Measurements from ENCODE around the gene IQCE.
"Not testable (repeated sequence)": the region's sequence is repeated elsewhere in the genome, so short reads cannot be mapped to it uniquely, and the experiment has no call there.

IQCE gene

DNA sequence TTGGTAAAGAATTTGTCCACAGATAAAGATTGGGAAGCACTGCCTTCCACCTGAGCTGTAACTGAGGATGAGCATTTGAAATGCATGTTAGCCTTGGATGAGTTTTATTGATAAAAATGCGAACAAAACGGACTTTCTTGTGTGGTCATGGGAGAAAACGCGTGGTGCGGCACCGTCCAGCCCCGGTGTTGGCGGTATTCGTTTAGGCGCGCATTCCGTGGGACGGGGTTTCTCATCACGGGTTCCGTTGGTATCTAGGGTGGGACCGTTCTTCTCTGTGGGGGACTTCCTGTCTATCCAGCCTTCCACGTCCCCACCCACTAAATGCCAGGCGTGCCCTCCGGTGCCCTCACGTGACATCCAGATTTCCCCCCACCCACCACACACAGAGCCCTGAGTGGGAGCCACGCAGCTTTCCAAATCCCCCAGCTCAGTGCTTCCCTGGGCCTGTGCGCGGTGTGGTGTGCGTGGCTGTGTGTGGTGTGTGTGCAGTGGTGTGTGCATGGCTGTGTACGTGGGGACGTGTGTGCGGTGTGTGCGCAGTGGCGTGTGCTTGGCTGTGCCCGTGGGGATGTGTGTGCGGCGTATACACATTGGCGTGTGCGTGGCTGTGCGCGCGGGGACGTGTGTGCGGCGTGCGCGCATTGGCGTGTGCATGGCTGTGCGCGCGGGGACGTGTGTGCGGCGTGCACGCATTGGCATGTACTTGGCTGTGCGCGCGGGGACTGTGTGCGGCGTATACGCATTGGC, 18.1 kb downstream of the IQCE start:
- no peak for DNase-seq (ENCODE audit: low read depth in 2 of 2)

DNA sequence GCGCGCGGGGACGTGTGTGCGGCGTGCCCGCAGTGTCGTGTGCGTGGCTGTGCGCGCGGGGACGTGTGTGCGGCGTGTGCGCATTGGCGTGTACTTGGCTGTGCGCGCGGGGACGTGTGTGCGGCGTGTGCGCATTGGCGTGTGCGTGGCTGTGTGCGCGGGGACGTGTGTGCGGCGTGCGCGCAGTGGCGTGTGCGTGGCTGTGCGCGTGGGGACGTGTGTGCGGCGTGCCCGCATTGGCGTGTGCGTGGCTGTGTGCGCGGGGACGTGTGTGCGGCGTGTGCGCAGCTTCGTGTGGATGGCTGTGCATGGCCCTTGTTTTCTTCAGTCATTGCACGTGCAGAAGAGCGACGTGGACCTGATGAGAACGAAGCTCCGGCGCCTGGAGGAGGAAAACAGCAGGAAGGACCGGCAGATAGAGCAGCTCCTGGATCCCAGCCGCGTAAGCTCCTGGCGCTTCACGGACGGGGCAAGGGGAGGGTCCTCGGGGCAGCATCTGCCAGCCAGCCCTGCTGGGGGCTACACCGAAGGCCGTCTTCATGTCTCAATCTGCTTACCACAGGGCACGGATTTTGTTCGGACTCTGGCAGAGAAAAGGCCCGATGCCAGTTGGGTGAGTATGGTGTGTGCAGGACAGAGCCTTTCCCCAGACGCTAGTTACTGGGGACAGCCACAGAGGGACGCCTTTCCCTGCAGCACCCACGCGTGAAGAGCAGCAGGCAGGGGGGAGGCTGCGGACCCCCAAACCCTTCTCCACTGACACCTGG, 19.3 kb downstream of the IQCE start:
- DNase-seq (ENCODE audit: low read depth in 2 of 2): no peak

DNA sequence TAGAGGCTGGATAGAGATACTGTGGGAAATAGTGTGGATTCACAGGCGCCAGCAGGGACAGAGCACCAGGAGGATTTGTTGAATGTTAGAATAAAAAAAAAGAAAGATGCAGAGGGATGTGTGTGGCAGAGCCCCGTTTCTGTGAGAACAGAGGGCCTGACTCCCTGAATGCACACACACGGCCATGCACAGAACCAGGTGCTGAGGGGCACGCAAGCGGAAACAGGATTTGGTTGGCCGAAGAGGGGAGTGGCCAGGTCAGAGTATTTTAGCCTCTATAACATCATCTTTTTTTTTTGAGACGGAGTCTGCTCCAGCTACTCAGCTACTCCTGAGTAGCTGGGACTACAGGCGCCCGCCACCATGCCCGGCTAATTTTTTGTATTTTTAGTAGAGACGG, 21.9 kb downstream of the IQCE start:
- no peak for DNase-seq (ENCODE audit: low read depth in 2 of 2)

DNA sequence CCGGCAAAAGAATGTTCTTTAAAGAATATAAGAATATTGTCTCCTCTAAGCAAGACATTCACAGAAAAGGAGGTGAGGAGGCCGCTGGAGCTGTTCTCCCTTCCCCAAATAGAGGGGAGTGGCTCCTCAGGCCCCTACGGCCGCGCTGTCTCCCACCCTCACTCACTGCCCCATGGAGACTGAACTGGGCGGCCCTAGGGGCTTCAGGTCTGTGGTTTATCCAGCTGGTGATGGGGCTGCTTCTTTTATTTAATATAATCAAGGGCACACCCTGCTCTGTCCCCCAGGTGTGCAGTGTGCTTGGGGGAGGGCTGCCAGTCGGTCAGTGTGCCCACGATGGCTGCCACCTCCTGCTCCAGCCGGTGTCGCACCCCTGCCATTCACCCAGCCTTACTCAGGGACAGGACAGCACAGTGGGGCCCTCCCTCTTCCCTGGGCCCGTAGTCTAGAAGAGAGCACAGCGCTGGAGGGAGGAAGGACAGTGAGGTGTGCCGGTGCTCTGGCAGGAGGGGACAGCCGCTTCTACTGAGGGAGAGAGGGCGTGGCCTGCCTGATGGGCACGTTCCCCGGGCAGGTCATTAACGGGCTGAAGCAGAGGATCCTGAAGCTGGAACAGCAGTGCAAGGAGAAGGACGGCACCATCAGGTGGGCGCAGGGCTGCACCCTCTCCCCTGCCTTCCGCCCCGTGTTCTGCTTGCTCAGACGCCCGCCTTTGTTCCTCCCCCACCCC, 23.4 kb downstream of the IQCE start:
- no peak for DNase-seq (ENCODE audit: low read depth in 2 of 2)

DNA sequence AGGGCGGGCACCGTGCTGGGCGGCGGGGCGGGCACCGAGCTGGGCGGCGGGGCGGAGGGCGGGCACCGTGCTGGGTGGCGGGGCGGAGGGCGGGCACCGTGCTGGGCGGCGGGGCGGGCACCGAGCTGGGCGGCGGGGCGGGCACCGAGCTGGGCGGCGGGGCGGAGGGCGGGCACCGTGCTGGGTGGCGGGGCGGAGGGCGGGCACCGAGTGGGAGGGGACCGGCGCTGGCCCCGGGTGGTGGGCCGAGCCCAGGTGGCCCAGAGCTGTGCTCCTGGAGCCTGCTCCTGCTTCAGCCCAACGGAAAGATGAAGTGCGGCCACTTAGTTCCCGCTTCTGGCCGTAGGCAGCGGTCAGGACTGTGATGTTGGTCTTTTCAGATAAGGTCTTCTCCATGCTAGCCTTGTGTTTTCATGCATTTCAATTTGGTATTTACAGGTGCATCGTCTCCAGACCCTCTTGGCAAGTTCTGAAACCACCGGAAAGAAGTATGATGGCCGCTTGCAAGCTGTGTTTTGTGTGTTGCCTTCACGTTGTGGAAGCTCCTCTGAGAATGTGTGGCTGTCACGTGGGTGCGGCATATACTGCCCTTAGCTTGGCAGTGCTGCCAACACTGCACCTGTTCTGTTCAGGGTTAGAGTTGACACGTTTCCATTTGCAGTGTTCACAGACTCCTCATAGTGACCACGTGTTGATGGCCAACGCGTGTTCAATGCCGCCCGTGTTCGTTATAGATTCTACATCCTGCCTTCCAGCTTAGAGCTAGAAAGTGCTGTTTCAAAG, 25.2 kb downstream of the IQCE start:
- no peak for DNase-seq (ENCODE audit: low read depth in 2 of 2)

DNA sequence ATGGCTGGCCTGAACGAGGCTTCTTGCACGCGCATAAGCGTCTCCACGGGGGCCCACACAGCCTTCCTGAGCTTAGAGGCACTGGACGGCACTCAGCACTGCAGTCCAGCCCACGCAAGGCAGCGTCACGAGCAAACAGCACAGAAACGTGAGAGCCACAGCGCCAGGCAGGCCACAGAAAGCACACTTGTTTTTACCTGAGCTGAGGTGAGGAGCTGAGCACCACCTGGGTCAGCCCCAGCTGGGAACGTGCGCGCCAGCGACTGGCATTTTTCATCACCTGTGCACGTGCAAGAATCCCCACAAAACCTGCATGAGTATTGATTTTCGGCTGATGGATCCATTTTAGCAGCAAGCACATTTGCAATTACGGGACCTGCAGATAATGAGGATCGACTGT, 26.7 kb downstream of the IQCE start:
- DNase-seq (ENCODE audit: low read depth in 2 of 2): no peak

DNA sequence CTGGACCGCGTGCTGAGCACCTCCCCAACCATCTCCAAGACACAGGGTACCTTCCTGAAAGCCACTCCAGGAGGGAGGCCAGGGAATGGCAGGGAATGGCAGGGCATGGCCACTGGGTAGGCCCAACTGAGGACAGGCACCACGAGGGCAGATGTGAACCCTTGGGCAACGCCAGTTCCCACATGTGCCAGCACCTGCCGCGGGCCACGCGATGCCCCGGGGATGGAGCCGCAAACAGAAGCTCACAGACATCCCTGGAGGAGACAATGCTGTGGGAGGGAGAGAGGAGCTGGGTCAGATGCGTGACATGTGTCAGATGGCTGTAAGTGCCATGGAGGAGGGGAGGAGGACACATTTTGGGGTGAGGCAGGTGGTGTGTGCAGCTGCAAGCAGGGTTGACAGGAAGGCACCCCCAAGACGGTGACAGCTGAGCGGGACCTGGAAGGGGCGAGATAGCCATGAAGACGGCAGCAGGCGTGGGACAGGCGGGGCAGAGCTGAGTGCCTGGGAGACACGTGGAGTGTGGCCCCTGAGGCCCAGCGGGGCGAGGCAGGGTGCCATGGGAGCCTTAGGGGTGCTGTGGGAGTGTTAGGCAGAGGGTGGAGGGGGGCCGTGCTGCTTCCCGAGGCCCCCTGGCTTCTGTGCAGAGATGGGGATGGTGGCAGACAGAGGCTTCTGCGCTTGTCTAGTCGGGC, 27.7 kb downstream of the IQCE start:
- DNase-seq (ENCODE audit: low read depth in 2 of 2): no peak

DNA sequence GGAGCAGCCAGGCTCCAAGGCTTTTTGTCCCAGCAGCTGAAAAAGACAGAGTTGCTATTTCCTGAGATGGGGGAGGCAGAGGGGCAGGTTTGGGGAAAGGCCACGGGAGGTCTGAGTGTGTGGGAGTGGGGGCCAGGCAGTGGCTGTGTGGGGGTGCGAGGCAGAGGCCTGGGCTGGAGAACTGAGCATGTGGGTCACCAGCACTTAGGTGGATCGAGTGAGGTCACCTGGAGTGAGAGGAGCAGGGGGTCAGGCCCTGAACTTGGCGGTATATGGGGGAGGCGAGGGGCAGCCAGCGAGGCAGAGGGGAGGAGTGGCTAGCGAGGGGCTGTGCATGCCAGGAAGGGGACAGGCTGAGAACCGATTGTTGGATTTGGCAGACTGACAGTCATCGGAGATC, 28.4 kb downstream of the IQCE start:
- DNase-seq (ENCODE audit: low read depth in 2 of 2): no peak

DNA sequence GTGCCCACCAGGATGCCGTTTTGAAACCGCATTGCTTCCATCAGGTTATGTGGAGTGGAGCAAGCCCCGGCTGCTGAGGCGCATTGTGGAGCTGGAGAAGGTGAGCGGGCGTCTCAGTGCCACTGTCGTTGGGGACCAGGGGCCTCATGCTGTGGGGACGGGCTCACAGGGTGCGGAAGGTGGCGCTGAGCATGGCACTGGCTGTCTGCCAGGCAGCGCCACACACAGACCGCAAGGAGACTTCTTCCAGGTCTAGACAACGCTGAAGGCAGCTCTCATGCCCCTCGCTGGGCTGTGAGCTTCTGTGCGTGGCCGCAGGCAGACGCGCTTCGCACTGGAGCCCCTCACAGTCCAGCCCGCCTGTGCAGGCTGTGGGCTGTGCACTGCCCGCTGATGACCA, 29.0 kb downstream of the IQCE start:
- DNase-seq (ENCODE audit: low read depth in 2 of 2): no peak

DNA sequence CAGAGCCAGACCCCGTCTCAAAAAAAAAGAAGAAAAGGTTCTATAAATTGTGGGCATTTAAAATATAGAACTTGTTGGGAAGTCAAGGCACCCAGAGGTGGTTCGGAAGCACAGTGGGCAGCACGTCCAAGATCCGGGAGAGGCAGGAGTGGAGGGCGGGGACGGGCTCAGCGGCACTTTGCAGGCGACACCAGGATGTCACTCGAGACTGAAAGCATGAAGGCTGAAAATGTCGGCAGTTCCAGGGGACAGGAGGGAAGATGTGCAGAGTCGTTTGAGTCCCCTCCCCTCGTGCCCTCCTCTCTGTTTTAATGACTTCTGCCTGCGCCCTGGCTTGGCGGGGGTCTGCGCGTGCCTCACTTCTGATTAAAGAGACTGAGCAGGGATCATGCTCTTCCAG, 30.6 kb downstream of the IQCE start:
- DNase-seq (ENCODE audit: low read depth in 2 of 2): no peak

DNA sequence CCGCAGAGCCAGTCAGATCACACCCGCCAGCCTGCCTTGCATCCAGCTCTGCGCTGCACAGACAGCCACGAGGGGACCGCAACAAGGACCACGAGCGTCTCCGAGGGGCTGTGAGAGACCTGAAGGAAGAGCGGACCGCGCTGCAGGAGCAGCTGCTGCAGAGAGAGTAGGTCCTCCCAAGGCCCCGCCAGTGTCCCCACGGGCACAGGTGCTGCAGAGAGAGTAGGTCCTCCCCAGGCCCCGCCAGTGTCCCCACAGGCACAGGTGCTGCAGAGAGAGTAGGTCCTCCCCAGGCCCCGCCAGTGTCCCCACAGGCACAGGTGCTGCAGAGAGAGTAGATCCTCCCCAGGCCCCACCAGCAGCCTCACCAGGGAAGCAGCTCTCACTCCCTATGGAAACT, 31.2 kb downstream of the IQCE start:
- not testable (repeated sequence) for DNase-seq (ENCODE audit: low read depth in 2 of 2)

DNA sequence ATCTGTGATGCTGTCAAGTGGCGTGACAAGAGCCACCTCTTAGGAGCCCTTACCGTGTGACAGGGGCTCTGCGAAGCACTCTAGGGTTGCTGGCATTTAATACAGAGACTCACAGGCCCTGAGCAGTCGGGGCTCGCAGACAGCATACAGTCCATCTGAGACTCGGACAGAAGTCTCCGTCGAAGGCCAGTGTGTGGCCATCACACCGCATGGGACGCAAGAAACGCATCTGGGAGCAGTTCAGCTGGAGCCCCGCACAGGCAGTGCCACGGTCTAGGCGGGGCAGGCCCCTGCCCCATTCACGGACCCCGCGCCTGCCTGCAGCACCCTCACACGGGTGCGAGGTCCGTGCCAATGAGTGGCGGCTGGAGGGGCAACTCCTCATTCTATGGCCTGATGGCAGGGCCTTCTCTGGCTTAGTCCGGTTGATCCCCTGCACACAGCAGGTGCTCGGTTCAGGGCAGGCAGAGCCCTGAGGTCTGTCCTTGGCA, 33.6 kb downstream of the IQCE start:
- DNase-seq (ENCODE audit: low read depth in 2 of 2): no peak

DNA sequence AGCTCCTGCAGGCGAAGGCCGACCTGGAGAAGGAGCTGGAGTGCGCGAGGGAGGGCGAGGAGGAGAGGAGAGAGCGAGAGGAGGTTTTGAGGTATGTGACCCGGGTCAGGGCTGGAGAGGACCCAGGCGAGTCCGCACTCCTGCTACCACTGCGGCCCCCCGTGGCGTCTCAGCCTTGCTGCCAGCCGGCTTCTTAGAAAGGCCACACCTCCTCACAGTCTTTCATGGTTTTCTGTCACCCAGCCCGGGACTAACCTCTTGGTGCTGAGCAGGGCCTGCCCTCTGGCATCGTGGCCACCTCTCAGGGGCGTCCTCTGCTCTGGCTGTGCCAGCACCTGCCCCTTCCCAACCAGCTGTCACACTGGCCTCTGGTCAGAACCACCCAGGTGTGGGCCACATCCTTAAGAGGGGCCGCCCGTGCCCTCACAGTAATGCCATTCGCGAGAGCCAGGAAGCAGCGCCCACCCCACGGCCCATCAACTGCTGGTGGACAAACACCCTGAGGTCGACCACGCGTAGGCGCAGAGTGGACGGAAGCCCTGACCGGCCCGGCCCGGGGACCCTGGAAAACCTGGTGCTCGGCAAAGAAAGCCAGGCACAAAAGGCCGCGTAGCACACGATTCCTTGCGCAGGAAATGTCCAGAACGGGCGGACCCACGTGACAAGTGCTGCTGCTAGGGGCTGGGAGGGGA, 34.4 kb downstream of the IQCE start:
- DNase-seq (ENCODE audit: low read depth in 2 of 2): no peak

DNA sequence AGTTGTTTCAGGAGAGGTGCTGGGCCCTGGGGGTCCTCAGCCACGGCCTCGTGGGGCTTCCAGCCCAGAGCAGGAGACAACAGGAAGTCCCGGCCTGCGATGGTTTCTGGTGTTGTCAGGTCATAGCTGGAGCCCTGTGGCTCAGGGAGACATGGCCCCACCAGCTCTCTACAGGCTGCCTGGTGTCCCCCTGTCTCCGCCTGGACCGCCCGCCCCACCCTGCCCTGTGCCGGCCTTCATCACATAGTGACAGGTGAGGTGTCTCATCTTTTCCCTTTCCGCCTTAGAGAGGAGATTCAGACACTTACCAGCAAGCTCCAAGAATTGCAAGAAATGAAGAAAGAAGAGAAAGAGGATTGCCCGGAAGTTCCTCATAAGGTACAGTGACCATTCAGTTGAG, 35.8 kb downstream of the IQCE start:
- no peak for DNase-seq (ENCODE audit: low read depth in 2 of 2)

DNA sequence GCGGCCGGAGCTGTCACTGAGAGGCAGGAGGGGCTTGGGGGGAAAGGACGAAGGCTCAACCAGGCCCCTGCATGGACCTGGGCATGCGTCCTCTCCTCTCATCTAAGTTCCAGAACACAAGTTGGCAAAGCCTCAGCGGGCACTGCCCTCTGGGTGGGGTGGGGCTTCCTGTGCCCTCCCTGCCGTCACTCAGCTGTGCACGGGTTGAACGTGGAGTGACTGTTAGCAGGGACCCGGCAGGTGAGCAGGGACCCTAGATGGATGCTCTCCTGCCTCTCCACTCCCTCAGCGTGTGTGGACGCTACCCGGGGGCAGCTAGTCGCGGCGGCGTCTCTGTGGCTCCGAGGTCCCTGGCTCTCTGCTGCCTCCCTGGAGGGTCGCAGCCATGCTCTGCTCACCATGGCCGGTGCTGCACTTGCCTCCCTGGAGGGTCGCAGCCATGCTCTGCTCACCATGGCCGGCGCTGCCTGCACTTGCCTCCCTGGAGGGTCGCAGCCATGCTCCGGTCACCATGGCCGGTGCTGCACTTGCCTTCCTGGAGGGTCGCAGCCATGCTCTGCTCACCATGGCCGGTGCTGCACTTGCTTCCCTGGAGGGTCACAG, 36.6 kb downstream of the IQCE start:
- DNase-seq (ENCODE audit: low read depth in 2 of 2): no peak

DNA sequence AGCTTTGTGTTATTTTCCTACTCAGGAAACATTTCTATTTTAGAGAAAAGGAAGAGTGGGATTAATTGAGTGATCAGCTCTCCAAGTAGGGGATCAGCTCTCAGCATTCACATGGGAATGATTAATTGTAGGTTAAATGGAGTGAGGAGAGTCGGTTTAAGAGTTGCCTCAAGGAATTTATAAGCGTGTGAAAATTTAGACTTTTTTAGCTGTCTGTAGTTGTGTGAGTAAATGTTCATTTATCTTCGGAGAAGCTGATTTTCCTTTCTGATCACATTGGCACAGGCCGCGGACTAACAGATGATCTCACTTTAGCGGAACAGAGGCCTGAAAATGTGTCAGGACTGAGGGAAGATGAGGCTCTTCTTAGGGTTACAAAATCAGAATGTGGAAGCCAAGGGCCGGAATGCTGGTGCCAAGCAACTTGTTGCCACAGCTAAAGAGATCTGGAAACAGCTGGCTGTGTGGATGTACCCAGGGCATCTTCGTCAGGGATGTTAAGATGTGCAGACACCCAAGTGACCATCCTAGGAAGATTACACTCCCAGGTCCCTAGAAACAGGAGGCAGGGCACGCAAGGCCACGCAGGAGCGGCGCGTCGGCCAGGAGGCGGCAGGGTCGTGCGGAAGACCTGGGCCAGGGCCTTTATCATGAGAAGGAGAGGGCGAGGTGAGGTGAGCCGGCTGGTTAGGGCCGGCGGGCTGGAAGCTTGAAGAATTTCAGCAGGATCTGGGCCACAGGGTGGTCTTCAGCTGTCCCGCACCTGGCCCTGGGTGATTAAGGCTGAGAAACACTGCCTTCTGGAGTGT, 37.9 kb downstream of the IQCE start:
- DNase-seq (ENCODE audit: low read depth in 2 of 2): no peak

DNA sequence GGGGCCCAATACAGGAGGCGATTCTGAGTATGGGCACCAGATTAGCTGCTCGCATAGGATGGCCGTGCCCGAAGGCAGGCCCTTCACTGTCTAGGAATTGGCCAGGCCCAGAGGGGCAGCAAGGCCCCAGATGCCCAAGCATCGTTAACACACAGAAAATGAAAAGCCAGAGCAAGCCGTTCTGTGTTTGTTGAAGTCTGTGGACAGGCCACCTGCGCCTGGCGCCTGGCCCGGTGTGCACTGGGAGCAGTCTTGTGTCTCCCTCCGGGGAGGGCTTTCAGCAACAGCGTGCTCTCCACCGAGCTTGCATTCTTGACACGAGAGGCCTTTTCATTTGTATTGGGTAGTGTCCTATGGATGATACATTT, 38.5 kb downstream of the IQCE start:
- no peak for DNase-seq (ENCODE audit: low read depth in 2 of 2)

DNA sequence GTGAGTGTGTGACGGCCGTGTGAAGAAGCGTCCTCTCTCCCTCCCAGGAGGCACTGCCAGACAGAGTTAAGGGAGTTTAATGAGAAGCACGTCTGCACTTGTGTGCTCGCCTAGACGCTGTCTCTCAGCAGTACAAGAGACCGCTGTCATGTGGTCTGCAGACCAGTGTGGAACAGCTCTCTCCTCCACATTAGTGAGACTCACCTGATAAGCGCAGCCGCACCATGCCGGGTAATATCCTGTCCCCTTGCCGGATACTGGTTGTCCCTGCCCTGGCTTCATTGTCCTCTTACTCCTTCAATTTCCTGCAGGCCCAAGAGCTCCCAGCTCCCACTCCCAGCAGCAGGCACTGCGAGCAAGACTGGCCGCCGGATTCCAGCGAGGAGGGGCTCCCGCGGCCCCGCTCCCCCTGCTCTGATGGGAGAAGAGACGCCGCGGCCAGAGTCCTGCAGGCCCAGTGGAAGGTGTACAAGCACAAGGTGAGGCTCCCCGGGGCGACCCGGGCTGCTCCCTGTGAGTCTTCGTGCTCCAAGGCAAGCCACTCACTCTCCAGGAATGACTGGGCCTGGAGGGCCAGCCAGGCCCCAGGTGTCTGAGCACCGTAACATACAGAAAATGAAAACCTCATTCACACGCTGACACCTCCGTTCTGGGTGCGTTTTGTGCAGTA, 39.5 kb downstream of the IQCE start:
- no peak for DNase-seq (ENCODE audit: low read depth in 2 of 2)

DNA sequence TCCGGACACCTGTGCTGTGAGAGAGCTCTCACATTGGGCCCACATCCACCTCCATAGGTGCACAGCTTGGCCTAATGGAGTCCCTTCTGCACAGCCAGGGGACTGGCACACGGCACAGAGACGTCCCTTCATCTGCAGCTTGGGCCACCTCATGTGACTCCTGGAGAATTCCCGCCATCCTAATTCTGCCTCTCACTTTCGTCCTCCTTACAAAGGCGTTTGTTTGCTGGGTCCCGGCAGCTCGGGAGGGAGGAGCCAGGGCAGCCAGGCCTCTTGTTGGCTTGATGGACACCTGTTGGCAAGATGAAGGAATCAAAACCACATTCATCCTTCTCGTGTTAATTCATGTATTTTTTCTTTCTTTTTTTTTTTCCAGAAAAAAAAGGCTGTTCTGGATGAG, 42.3 kb downstream of the IQCE start:
- no peak for DNase-seq (ENCODE audit: low read depth in 2 of 2)

Measured in stimulated activated CD8-positive, alpha-beta memory T cell treated with anti-CD3 and anti-CD28 coated beads, Interleukin-15, amount 100 ng/mL, for 4 hours (primary cell).